Omental fat pad (tissue), 4 donors: ENCODE results near the gene TECTA. TPM values are rescaled to one million over a fixed set of nuclear protein-coding genes. Genes with fewer than 3 reads are reported as not detected.

Source experiments
- ATAC-seq: fragments of 150-250 bp; one replicate; pipeline ENCODE4 v1.9.1; 2016; ENCODE audit warnings: mild to moderate bottlenecking, moderate library complexity; ENCODE audit not compliant: low FRiP score
- DNase-seq: peaks from one replicate; pipeline ENCODE4 v3.0.0-alpha.2; 2019; ENCODE audit warnings: low spot score
- total RNA-seq, 4 donors: library from RNA; depleted of rRNA; stranded (reverse); fragments of >200 nt; gene quantifications; one replicate each; pipeline ENCODE4 v1.1.0, GENCODE V29; 2016
- TF ChIP-seq, protein P1 (sequence below), 3 donors: fragments of 450-650 bp; IDR thresholded peaks; one replicate each; pipeline ENCODE4 v1.5.1; 2016 to 2017; ENCODE audit warnings: antibody characterized with exemption in 3 of 3, mild to moderate bottlenecking in 3 of 3, moderate library complexity in 2 of 3

The TECTA gene
- total RNA-seq, 4 donors from 2014 or later: 0.48 to 1.5 (median 1.0) TPM

DNA sequence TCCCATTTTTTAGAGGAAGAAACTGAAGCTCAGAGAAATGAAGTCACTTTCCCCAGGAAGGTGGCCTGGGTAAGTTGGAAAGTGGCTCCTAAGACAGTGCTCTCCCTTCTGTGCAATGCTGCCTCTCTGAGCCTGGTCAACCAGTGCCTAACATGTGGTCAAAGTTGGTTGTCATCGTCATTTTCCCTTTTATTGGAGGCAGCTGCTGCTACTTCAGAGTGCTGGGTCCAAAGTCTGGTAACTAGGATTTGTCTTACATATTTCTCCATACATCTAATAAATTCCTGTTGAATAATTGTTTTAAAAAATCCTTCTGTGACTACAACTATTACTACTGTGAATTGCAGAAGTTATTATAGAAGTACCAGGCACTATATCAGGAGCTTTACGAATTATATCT, 48.1 kb downstream of the TECTA start:
- DNase-seq: no peak
- TF ChIP-seq, protein P1, sequence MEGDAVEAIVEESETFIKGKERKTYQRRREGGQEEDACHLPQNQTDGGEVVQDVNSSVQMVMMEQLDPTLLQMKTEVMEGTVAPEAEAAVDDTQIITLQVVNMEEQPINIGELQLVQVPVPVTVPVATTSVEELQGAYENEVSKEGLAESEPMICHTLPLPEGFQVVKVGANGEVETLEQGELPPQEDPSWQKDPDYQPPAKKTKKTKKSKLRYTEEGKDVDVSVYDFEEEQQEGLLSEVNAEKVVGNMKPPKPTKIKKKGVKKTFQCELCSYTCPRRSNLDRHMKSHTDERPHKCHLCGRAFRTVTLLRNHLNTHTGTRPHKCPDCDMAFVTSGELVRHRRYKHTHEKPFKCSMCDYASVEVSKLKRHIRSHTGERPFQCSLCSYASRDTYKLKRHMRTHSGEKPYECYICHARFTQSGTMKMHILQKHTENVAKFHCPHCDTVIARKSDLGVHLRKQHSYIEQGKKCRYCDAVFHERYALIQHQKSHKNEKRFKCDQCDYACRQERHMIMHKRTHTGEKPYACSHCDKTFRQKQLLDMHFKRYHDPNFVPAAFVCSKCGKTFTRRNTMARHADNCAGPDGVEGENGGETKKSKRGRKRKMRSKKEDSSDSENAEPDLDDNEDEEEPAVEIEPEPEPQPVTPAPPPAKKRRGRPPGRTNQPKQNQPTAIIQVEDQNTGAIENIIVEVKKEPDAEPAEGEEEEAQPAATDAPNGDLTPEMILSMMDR (IDR thresholded peaks at IDR 0.05): no peak
- no peak for ATAC-seq

DNA sequence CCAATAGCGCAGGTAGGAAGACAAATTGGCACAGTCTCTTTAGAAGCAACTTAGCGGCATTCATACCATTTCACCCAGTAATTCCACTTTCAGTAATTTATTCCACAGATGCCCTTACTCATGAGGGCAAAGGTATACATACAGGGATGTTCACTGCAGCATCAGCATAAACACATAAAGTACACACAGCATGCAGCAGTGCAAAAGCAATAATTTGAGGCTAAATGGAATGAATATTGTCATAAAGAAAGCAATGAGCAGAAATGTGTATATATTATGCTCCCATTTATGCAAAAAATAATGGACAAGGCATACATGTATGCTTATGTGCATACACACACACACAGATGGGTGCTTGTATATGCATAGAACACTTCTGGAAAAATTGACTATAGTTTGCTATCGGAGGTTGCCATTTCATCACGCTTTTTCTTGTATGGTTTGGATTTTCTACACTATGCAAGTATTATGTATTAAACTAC, 50.2 kb downstream of the TECTA start:
- TF ChIP-seq, protein P1 (IDR thresholded peaks at IDR 0.05): no peak
- no peak for ATAC-seq
- no peak for DNase-seq

DNA sequence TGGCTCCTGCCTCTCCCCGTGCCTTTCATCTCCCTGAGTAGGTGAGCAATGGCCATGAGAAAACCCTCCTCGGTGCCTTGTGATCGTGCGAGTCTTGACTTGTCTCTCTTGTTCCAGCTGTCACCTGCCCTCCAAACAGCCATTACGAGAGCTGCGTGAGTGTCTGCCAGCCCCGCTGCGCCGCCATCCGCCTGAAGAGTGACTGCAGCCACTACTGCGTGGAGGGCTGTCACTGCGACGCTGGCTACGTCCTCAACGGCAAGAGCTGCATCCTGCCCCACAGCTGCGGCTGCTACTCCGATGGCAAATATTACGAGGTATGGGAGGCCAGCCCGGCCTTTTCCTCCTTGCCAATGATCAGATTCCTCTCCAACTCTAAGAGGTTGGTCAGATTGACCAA, 51.7 kb downstream of the TECTA start:
- DNase-seq (no peak), ATAC-seq (no peak)
- TF ChIP-seq, protein P1 (IDR thresholded peaks at IDR 0.05): no peak

DNA sequence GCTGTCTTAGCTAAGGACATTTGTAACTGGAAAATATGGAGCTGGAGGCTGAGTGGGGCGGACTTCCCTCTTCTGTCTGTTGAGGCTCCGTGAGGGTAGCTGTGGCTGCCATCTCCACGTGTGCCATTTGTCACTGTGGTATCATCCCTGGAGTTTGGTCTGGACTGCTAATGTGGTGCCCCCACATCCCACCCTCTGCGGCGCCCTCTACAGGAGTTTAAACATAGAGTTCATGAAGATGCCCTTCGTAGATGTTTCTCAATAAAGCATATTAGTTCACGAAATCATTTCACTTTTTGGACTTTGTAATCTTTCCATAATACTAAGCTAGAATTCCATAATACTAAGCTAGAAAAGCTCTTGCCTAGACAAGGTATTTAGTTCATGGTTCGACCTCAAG, 52.4 kb downstream of the TECTA start:
- ATAC-seq (no peak), DNase-seq (no peak)
- TF ChIP-seq, protein P1 (IDR thresholded peaks at IDR 0.05): no peak

DNA sequence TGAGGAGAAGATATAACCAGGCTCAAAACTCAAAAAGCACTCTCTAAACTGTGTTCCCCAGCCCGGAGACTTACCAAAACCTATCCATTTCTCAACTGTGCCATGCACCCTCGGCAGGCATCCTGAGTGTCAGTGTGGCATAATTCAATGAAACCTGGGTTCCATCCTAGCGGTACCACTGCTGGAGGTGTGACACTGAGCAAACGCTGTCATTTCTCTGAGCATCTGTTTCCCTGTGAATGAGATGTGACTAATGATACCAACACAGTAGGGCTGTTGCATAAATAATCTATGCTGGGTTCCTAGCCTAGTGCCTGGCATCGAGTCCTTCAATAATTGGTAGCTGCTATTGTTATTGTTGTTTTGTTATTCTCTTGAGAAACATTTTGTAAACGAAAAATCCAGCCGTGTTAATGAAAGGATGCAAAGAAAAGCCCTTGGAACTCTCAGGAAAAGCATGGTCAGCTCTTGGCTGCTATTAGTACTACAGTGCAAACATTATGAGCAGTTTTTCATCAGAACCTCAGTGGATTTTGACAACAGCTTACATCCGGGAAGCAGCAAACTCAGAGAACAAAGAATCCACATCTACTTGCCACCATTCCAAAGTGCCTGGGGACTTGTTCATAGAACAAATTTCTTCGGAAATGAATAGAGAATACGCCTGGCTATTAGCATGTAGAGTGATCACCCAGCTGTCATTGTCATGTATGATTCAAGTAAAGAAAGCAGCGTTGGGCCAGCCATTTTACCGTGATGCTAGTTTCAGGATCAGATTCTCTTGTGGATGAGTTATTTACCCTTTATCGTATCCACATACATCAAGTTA, 53.7 kb downstream of the TECTA start:
- no peak for DNase-seq
- TF ChIP-seq, protein P1 (IDR thresholded peaks at IDR 0.05): no peak
- ATAC-seq: no peak

DNA sequence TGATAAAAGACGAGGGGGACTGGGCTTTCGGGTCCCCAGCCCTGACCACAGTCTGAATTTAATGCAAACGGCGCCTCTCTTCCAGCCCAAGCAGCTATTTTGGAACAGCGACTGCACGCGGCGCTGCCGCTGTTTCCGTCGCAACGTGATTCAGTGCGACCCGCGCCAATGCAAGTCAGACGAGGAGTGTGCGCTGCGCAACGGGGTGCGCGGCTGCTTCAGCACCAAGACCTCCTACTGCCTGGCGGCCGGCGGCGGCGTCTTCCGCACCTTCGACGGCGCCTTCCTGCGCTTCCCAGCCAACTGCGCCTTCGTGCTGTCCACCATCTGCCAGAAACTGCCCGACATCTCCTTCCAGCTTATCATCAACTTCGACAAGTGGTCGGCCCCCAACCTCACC, 56.7 kb downstream of the TECTA start:
- ATAC-seq (no peak), DNase-seq (no peak)
- TF ChIP-seq, protein P1 (IDR thresholded peaks at IDR 0.05): no peak

DNA sequence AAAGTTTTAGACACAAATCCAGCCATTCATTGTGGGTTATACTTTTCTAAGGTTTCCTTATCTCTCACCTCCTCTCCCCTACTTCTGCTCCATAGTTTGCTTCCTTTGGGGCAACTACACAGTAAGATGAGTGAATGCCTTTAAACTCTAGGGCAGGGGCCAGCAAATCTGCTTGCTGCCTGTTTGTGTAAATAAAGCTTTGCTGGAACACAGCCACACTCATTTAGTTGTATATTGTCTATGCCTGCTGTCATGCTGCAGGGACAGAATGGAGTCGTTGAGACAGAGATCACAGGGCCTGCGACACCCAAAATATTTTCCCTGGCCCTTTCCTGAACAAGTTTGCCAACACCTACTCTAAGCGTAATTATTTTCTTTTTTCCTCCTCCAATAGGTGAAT, 58.7 kb downstream of the TECTA start:
- DNase-seq: no peak
- no peak for ATAC-seq
- TF ChIP-seq, protein P1 (IDR thresholded peaks at IDR 0.05): no peak
